K562 (cell line): Measurements from ENCODE around the gene CAMK1D. TPM values are rescaled to one million over a fixed set of nuclear protein-coding genes. Genes with fewer than 3 reads are reported as not detected.

ENCODE experiments used
- ATF1 ChIP-seq, 2 experiments: fragments of 450-650 bp in 1 of 2; IDR thresholded peaks; 2 replicates each; pipeline ENCODE4 v1.6.1; 2016; ENCODE audit warnings: missing compliant biosample characterization in 1 of 2, missing genetic modification characterization in 1 of 2
- BCL6 ChIP-seq: fragments of 250-450 bp; sonication (Bioruptor Pico); IDR thresholded peaks from 2 replicates; pipeline ENCODE4 v1.4.0; 2020
- BRD4 ChIP-seq: fragments of 200-600 bp; sonication (generic); IDR thresholded peaks from 2 replicates; pipeline ENCODE4 v1.6.1; 2017; ENCODE audit warnings: inconsistent platforms
- CREBBP ChIP-seq: IDR thresholded peaks from one replicate; pipeline ENCODE4 v1.6.1; 2012; ENCODE audit warnings: low read depth, mild to moderate bottlenecking, control low read depth, inconsistent platforms, low read length
- CTBP1 ChIP-seq: fragments of 450-650 bp; IDR thresholded peaks from 2 replicates; pipeline ENCODE4 v1.6.1; 2016; ENCODE audit warnings: borderline replicate concordance
- ELK1 ChIP-seq: sonication (generic); formaldehyde crosslinking; IDR thresholded peaks from 2 replicates; pipeline ENCODE4 v1.8.1; 2022; ENCODE audit warnings: missing genetic modification reagents
- FOXK1 ChIP-seq: sonication (generic); formaldehyde crosslinking; IDR thresholded peaks from 2 replicates; pipeline ENCODE4 v1.8.0; 2022; ENCODE audit warnings: missing genetic modification reagents, mild to moderate bottlenecking, borderline replicate concordance
- HBP1 ChIP-seq: fragments of 450-650 bp; formaldehyde crosslinking; IDR thresholded peaks from 2 replicates; pipeline ENCODE4 v1.4.0; 2022; ENCODE audit warnings: missing genetic modification characterization
- MEIS2 ChIP-seq: fragments of 450-650 bp; IDR thresholded peaks from 2 replicates; pipeline ENCODE4 v1.6.1; 2014; ENCODE audit warnings: mild to moderate bottlenecking; ENCODE audit not compliant: partially characterized antibody
- RAD21 ChIP-seq, 2 experiments: fragments of 250-450 bp in 1 of 2; fragments of 450-650 bp in 1 of 2; sonication (Bioruptor Pico) in 1 of 2; formaldehyde crosslinking in 1 of 2; IDR thresholded peaks in 1 of 2; conservative IDR thresholded peaks in 1 of 2; 2 replicates each; pipeline versions ENCODE4 v1.4.0 to v1.8.0; 2020 to 2022; ENCODE audit warnings: mild to moderate bottlenecking in 2 of 2, moderate library complexity in 1 of 2
- U2AF1 ChIP-seq: fragments of 200-400 bp; formaldehyde crosslinking; optimal IDR thresholded peaks from 2 replicates; pipeline ENCODE3; 2017; ENCODE audit warnings: mild to moderate bottlenecking, low read depth, low read length, moderate library complexity
- ZBTB1 ChIP-seq: sonication (generic); formaldehyde crosslinking; IDR thresholded peaks from 2 replicates; pipeline ENCODE4 v1.8.1; 2023; ENCODE audit warnings: missing genetic modification reagents, low read depth, mild to moderate bottlenecking, borderline replicate concordance
- ZBTB33 ChIP-seq: sonication (generic); formaldehyde crosslinking; IDR thresholded peaks from 2 replicates; pipeline ENCODE4 v1.8.1; 2023; ENCODE audit warnings: mild to moderate bottlenecking, missing genetic modification reagents
- ZBTB40 ChIP-seq, 2 experiments: fragments of 450-650 bp in 1 of 2; sonication (generic) in 1 of 2; formaldehyde crosslinking in 1 of 2; IDR thresholded peaks; 2 replicates each; pipeline versions ENCODE4 v1.7.1 to v1.9.0; 2016 to 2022; ENCODE audit warnings: inconsistent platforms in 1 of 2, mild to moderate bottlenecking in 1 of 2, missing genetic modification reagents in 1 of 2
- ZNF24 ChIP-seq: fragments of 450-650 bp; IDR thresholded peaks from 2 replicates; pipeline ENCODE4 v1.6.1; 2016
- polyA plus RNA-seq, 8 experiments: library from polyadenylated mRNA; depleted of rRNA in 4 of 8; stranded (reverse) in 5 of 8; unstranded in 3 of 8; fragments of >200 nt; fragmentation: Nextera tagmentation in 2 of 8; fragmentation: Illumina TruSeq in 1 of 8; extraction: Ambion mirVana in 2 of 8; extraction: Trizol in 1 of 8; gene quantifications; 2 replicates each; pipeline versions ENCODE4 v1.2.1 to v1.2.3, GENCODE V29; 2011 to 2014; ENCODE audit warnings: inconsistent platforms in 1 of 8, missing spikeins in 1 of 8
- total RNA-seq, 7 experiments: library from RNA; depleted of rRNA in 6 of 7; stranded (reverse); fragments of >200 nt in 6 of 7; fragmentation: Illumina TruSeq in 2 of 7; extraction: Trizol in 2 of 7; gene quantifications; 2 replicates each; pipeline versions ENCODE4 v1.2.1 to v1.2.3, GENCODE V29; 2011 to 2021; ENCODE audit warnings: low replicate concordance in 1 of 7

The CAMK1D gene
- total and polyA plus RNA-seq, 9 of the 15 experiments (the other 6 are each of a cell fraction or from before 2014, with no cell fraction given), result 0.12 to 0.24 (median 0.20) TPM; not detected in 5

GRCh38 chr10:12782537-12782936 lies 433.2 kb downstream of the CAMK1D start (continued):
- no peak for TF ChIP-seq ZNF24
- TF ChIP-seq MEIS2, result peak; percentile 41
- TF ChIP-seq ELK1 (CRISPR knock-in tag), result no peak
- TF ChIP-seq BCL6 (CRISPR knock-in tag), result no peak
- TF ChIP-seq ZBTB33 (CRISPR knock-in tag), result no peak
- TF ChIP-seq HBP1 (CRISPR knock-in tag), result no peak
- no peak for TF ChIP-seq BRD4
- TF ChIP-seq U2AF1, result no peak
- 0 out of 2 replicates have a peak, but pooled peaks have one; percentile 11 for TF ChIP-seq CTBP1
- TF ChIP-seq ZBTB40 (IDR thresholded peaks at IDR 0.05), result peak; percentile 65
- no peak for TF ChIP-seq ZBTB40 (CRISPR knock-in tag; IDR thresholded peaks at IDR 0.05)
- TF ChIP-seq FOXK1 (CRISPR knock-in tag), result no peak
- TF ChIP-seq RAD21 (CRISPR knock-in tag; conservative IDR thresholded peaks at IDR 0.05 in 1 of 2, IDR thresholded peaks at IDR 0.05 in 1 of 2), result peak; percentile 29 to 60; a peak in 3 of 4 replicates
- no peak for TF ChIP-seq CREBBP
- TF ChIP-seq ATF1 (CRISPR knock-in tag; IDR thresholded peaks at IDR 0.05), result no peak
- TF ChIP-seq ATF1 (tag; IDR thresholded peaks at IDR 0.05), result no peak
- no peak for TF ChIP-seq ZBTB1 (CRISPR knock-in tag)
